K562 (cell line): ENCODE results near the gene TKT. TPM values are rescaled to one million over a fixed set of nuclear protein-coding genes. Genes with fewer than 3 reads are reported as not detected.
A peak's percentile ranks its signal among the peaks of the same experiment; 100 is the strongest.

Source experiments
- ERF ChIP-seq: fragments of 450-650 bp; formaldehyde crosslinking; IDR thresholded peaks from 2 replicates; pipeline ENCODE4 v1.4.0; 2020; ENCODE audit warnings: mild to moderate bottlenecking, mixed read lengths
- GATA2 ChIP-seq: sonication (generic); formaldehyde crosslinking; IDR thresholded peaks from 2 replicates; pipeline ENCODE4 v1.4.0; 2020; ENCODE audit warnings: mild to moderate bottlenecking, missing genetic modification reagents
- HBP1 ChIP-seq: fragments of 450-650 bp; formaldehyde crosslinking; IDR thresholded peaks from 2 replicates; pipeline ENCODE4 v1.4.0; 2022; ENCODE audit warnings: missing genetic modification characterization
- HOMEZ ChIP-seq: fragments of 250-450 bp; sonication (Bioruptor Pico); IDR thresholded peaks from 2 replicates; pipeline ENCODE4 v1.4.0; 2020; ENCODE audit warnings: mild to moderate bottlenecking, moderate library complexity
- MAFF ChIP-seq: IDR thresholded peaks from 2 replicates; pipeline ENCODE4 v1.6.1; 2012; ENCODE audit warnings: low read length, improper control_type of control experiment
- MAFK ChIP-seq: IDR thresholded peaks from 2 replicates; pipeline ENCODE4 v1.6.1; 2011; ENCODE audit warnings: low read length, improper control_type of control experiment
- MAZ ChIP-seq, 2 experiments: fragments of 450-650 bp in 1 of 2; sonication (generic) in 1 of 2; formaldehyde crosslinking; IDR thresholded peaks in 1 of 2; conservative IDR thresholded peaks in 1 of 2; 2 replicates each; pipeline versions ENCODE4 v1.4.0 to v1.5.0; 2020; ENCODE audit warnings: mild to moderate bottlenecking in 1 of 2, missing genetic modification reagents in 1 of 2
- NFRKB ChIP-seq: fragments of 450-650 bp; IDR thresholded peaks from 2 replicates; pipeline ENCODE4 v1.6.1; 2016; ENCODE audit warnings: low read depth
- RBM15 ChIP-seq: fragments of 200-400 bp; formaldehyde crosslinking; IDR thresholded peaks from 2 replicates; pipeline ENCODE4 v1.6.1; 2018; ENCODE audit warnings: mild to moderate bottlenecking, low read length, moderate library complexity; ENCODE audit not compliant: insufficient read depth
- SIN3B ChIP-seq: fragments of 450-650 bp; IDR thresholded peaks from 2 replicates; pipeline ENCODE4 v1.6.1; 2017; ENCODE audit warnings: low read depth, mild to moderate bottlenecking, moderate library complexity
- STAG1 ChIP-seq: sonication (generic); formaldehyde crosslinking; IDR thresholded peaks from 2 replicates; pipeline ENCODE4 v1.5.0; 2020; ENCODE audit warnings: missing genetic modification reagents, borderline replicate concordance
- TEAD1 ChIP-seq, 2 experiments: fragments of 450-650 bp in 1 of 2; sonication (generic) in 1 of 2; formaldehyde crosslinking; IDR thresholded peaks; 2 replicates each; pipeline versions ENCODE4 v1.4.0 to v1.8.0; 2020 to 2022; ENCODE audit warnings: mild to moderate bottlenecking in 2 of 2, missing genetic modification reagents in 1 of 2
- THRB ChIP-seq: fragments of 450-650 bp; formaldehyde crosslinking; conservative IDR thresholded peaks from 2 replicates; pipeline ENCODE4 v1.4.0; 2022; ENCODE audit warnings: mild to moderate bottlenecking, missing genetic modification characterization
- ZKSCAN8 ChIP-seq: fragments of 200-800 bp; sonication (Bioruptor generic); IDR thresholded peaks from 2 replicates; pipeline ENCODE4 v1.6.1; 2016; ENCODE audit warnings: missing genetic modification characterization, missing compliant biosample characterization
- ZNF277 ChIP-seq: fragments of 250-450 bp; sonication (Bioruptor Pico); IDR thresholded peaks from 2 replicates; pipeline ENCODE4 v1.8.0; 2022; ENCODE audit warnings: inconsistent platforms, mild to moderate bottlenecking, moderate library complexity, borderline replicate concordance
- ZNF445 ChIP-seq: fragments of 250-450 bp; sonication (Bioruptor Pico); IDR thresholded peaks from 2 replicates; pipeline ENCODE4 v1.4.0; 2020; ENCODE audit warnings: low read depth, mild to moderate bottlenecking, moderate library complexity
- ZNF57 ChIP-seq: fragments of 450-650 bp; formaldehyde crosslinking; IDR thresholded peaks from 2 replicates; pipeline ENCODE4 v1.4.0; 2020; ENCODE audit warnings: mild to moderate bottlenecking, moderate library complexity
- ZNF584 ChIP-seq: fragments of 200-800 bp; sonication (Bioruptor generic); IDR thresholded peaks from 2 replicates; pipeline ENCODE4 v1.6.1; 2016; ENCODE audit warnings: low read depth, mild to moderate bottlenecking, missing genetic modification characterization, missing compliant biosample characterization
- ZNF696 ChIP-seq: fragments of 250-450 bp; sonication (Bioruptor Pico); conservative IDR thresholded peaks from 2 replicates; pipeline ENCODE4 v1.4.0; 2020; ENCODE audit warnings: mild to moderate bottlenecking, moderate library complexity
- ZNF699 ChIP-seq: fragments of 250-450 bp; sonication (Bioruptor Pico); IDR thresholded peaks from 2 replicates; pipeline ENCODE4 v1.8.0; 2021; ENCODE audit warnings: mild to moderate bottlenecking, moderate library complexity; ENCODE audit not compliant: insufficient replicate concordance
- polyA plus RNA-seq, 8 experiments: library from polyadenylated mRNA; depleted of rRNA in 4 of 8; stranded (reverse) in 5 of 8; unstranded in 3 of 8; fragments of >200 nt; fragmentation: Nextera tagmentation in 2 of 8; fragmentation: Illumina TruSeq in 1 of 8; extraction: Ambion mirVana in 2 of 8; extraction: Trizol in 1 of 8; gene quantifications; 2 replicates each; pipeline versions ENCODE4 v1.2.1 to v1.2.3, GENCODE V29; 2011 to 2014; ENCODE audit warnings: inconsistent platforms in 1 of 8, missing spikeins in 1 of 8
- total RNA-seq, 7 experiments: library from RNA; depleted of rRNA in 6 of 7; stranded (reverse); fragments of >200 nt in 6 of 7; fragmentation: Illumina TruSeq in 2 of 7; extraction: Trizol in 2 of 7; gene quantifications; 2 replicates each; pipeline versions ENCODE4 v1.2.1 to v1.2.3, GENCODE V29; 2011 to 2021; ENCODE audit warnings: low replicate concordance in 1 of 7

Gene TKT
- total and polyA plus RNA-seq, 9 of the 15 experiments (the other 6 are each of a cell fraction or from before 2014, with no cell fraction given) = 58.1 to 401 (median 187) TPM

GRCh38 chr3:53269888-53270880 is 14.4 kb upstream of the TKT start (continued):
- TF ChIP-seq ZKSCAN8 (CRISPR knock-in tag) (peak; percentile 60; the same call in 1 of the 2 replicates), GATA2 (CRISPR knock-in tag) (no peak), TEAD1 (CRISPR knock-in tag; IDR thresholded peaks at IDR 0.05) (peak in 1 of 2 experiments; percentile 79; a peak in 2 of 4 replicates), ZNF277 (CRISPR knock-in tag) (no peak), ERF (CRISPR knock-in tag) (0 out of 2 replicates have a peak, but pooled peaks have one; percentile 58), MAFK (peak; percentile 98), STAG1 (CRISPR knock-in tag) (no peak), ZNF584 (peak; percentile 85; the same call in 1 of the 2 replicates), ZNF445 (CRISPR knock-in tag) (no peak), ZNF57 (CRISPR knock-in tag) (no peak), THRB (CRISPR knock-in tag) (no peak), MAFF (peak; percentile 98), ZNF699 (CRISPR knock-in tag) (no peak), SIN3B (no peak; the same call in 1 of the 2 replicates), HOMEZ (CRISPR knock-in tag) (no peak), MAZ (CRISPR knock-in tag; conservative IDR thresholded peaks at IDR 0.05 in 1 of 2, IDR thresholded peaks at IDR 0.05 in 1 of 2) (peak; percentile 23 to 61; a peak in 2 of 4 replicates), NFRKB (peak; percentile 70), HBP1 (no peak), ZNF696 (CRISPR knock-in tag) (no peak), RBM15 (no peak)
